Measurements from ENCODE around the gene ZNF18.

DNA sequence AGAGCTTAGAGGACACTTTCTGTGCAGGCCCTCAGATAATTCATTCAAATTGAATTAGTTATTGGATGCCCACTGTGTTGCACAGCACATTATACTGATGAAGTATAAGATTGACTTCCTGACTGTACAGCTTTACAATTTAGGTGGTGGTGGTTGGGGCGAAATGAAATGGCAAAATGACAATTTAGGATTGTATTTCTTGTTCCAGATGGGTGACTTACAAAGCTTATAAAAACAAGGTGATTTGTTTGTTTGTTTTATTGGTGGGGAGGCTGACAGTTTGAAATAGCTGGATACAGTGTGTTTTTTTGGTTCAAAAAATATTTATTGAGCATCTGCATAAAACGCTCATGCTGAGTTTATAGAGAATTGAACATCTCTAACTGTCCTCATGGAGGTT is 25.0 kb upstream of the ZNF18 start:
- TF ChIP-seq, protein P1, sequence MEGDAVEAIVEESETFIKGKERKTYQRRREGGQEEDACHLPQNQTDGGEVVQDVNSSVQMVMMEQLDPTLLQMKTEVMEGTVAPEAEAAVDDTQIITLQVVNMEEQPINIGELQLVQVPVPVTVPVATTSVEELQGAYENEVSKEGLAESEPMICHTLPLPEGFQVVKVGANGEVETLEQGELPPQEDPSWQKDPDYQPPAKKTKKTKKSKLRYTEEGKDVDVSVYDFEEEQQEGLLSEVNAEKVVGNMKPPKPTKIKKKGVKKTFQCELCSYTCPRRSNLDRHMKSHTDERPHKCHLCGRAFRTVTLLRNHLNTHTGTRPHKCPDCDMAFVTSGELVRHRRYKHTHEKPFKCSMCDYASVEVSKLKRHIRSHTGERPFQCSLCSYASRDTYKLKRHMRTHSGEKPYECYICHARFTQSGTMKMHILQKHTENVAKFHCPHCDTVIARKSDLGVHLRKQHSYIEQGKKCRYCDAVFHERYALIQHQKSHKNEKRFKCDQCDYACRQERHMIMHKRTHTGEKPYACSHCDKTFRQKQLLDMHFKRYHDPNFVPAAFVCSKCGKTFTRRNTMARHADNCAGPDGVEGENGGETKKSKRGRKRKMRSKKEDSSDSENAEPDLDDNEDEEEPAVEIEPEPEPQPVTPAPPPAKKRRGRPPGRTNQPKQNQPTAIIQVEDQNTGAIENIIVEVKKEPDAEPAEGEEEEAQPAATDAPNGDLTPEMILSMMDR (IDR thresholded peaks at IDR 0.05): no peak
- TF ChIP-seq POLR2A (IDR thresholded peaks at IDR 0.05; ENCODE audit: low read depth): no peak
- no peak for TF ChIP-seq EP300 (IDR thresholded peaks at IDR 0.05)
